Psoas muscle (tissue), 8 donors: ENCODE results near the gene RNF43. TPM values are rescaled to one million over a fixed set of nuclear protein-coding genes. Genes with fewer than 3 reads are reported as not detected.

Source experiments
- ATAC-seq, 4 donors: fragments of 200-7000 bp; cut with Tn5 transposase; one replicate each; pipeline ENCODE4 v1.9.1; 2020; ENCODE audit warnings: moderate library complexity in 3 of 4, mild to moderate bottlenecking in 2 of 4
- DNase-seq, 2 donors: peaks; one replicate each; pipeline ENCODE4 v3.0.0-alpha.2; 2020
- H3K27ac ChIP-seq: fragments of 200-600 bp; one replicate; pipeline ENCODE4 v1.8.0; 2022
- H3K27me3 ChIP-seq, 3 donors: fragments of 200-600 bp in 1 of 3; one replicate each; pipeline versions ENCODE4 v1.6.1 to v1.8.0; 2013 to 2022; ENCODE audit warnings: low read length in 2 of 3, mild to moderate bottlenecking in 2 of 3, moderate library complexity in 1 of 3; ENCODE audit not compliant: insufficient read depth in 3 of 3
- H3K36me3 ChIP-seq, 2 donors: fragments of 200-600 bp in 1 of 2; one replicate each; pipeline versions ENCODE4 v1.6.1 to v1.8.0; 2013 to 2022; ENCODE audit warnings: low read depth in 1 of 2, mild to moderate bottlenecking in 1 of 2, moderate library complexity in 1 of 2; ENCODE audit not compliant: insufficient read depth in 1 of 2
- H3K4me1 ChIP-seq: fragments of 200-600 bp; one replicate; pipeline ENCODE4 v1.8.0; 2022
- H3K4me3 ChIP-seq: fragments of 200-600 bp; one replicate; pipeline ENCODE4 v1.8.0; 2022; ENCODE audit warnings: mild to moderate bottlenecking
- H3K9me3 ChIP-seq: fragments of 200-600 bp; one replicate; pipeline ENCODE4 v1.8.0; 2022
- CTCF ChIP-seq: fragments of 200-600 bp; IDR thresholded peaks from one replicate; pipeline ENCODE4 v1.8.0; 2022; ENCODE audit warnings: antibody characterized with exemption
- WGBS, 3 donors: extraction: QIAGEN DNeasy Blood & Tissue Kit; methylation state at CpG; one replicate each; pipeline versions ENCODE4 v1.1.6 to v1.1.7; 2013; 5-methylcytosine and 5-hydroxymethylcytosine counted together
- intact Hi-C, 2 donors: fragments of 100-400 bp; cut with DNase I; formaldehyde crosslinking; loops; one replicate each; pipeline versions ENCODE4 v1.11.0 to v1.14.2; 2022
- polyA plus RNA-seq, 3 donors: library from polyadenylated mRNA; stranded (reverse); fragments of 200-250 nt; gene quantifications; one replicate each; pipeline ENCODE4 v1.2.3, GENCODE V29; 2013
- total RNA-seq, 4 donors: library from RNA; stranded (reverse); fragmentation: NEBNext Ultra II Directional in 2 of 4; extraction: Animal tissue kit (Norgen Biotek cat#: 25700) in 2 of 4; gene quantifications; one replicate each; pipeline versions ENCODE4 v1.2.1 to v1.2.4, GENCODE V29; 2021 to 2023
- donor health status: healthy with polysubstance abuse.
- donor health status: DM: no; HTN: no; CAD: no; lungs with moderate emphysema.
- donor health status: Bipolar disorder and iron deficiency.
- donor health status: healthy.
- donor health status: DM: yes; HTN: yes; CAD: no.
- donor health status: DM: no; HTN: no; CAD: no.
- donor health status: DM: no; HTN: no; CAD: no.
- donor health status: DM: yes; HTN: yes; CAD: no.

The RNF43 gene
- total and polyA plus RNA-seq, 7 donors = 0.03 to 0.25 (median 0.06) TPM; not detected in 3

GRCh38 chr17:58403311-58403710 is 14.0 kb downstream of the RNF43 start:
- no peaks in the 10 kb centered on the region for H3K4me1 ChIP-seq
- H3K27me3 ChIP-seq = peaks cover 0 to 6% (median 0%) of the 10 kb centered on the region in 3 donors
- ATAC-seq (no peak), DNase-seq (no peak)
- no peak overlapping the region for H3K4me3 ChIP-seq
- no peaks in the 10 kb centered on the region for H3K9me3 ChIP-seq
- no peaks in the 10 kb centered on the region for H3K36me3 ChIP-seq
- H3K27ac ChIP-seq = no peak overlapping the region
- TF ChIP-seq CTCF = no peak
- intact Hi-C loops = no loop called here
- 42 to 47% (median 42%) methylated on average over 6 of the region's 6 CpGs for WGBS, 3 donors

DNA sequence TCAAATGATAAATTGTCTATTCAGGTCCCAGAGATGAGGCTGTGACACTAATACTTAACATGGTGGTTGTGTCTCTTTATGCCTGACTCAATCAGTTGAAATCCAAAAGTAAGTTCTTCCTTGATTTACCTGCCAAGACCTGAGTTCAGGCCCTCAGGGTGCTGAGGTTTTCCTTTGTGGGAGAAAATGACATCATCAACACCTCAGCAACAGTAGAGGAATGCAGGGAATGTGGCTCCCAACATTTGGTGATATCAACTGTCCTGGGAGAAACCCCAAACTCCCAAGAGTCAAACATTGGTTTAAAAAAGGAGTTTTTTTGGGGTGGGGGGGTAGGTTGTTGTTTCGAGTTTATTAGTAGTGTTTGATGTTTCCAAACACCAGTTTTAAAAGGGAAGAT is 14.7 kb downstream of the RNF43 start:
- Histone ChIP-seq H3K27ac (no peak overlapping the region), H3K4me3 (no peak overlapping the region), H3K9me3 (no peaks in the 10 kb centered on the region), H3K4me1 (no peaks in the 10 kb centered on the region), H3K27me3 (peaks cover 0 to 5% (median 0%) of the 10 kb centered on the region in 3 donors), H3K36me3 (no peaks in the 10 kb centered on the region)
- intact Hi-C loops = no loop called here
- DNase-seq (no peak), ATAC-seq (no peak)
- 45 to 61% (median 50%) methylated on average over 1 of the region's 1 CpG for WGBS, 3 donors
- no peak for TF ChIP-seq CTCF

GRCh38 chr17:58402047-58402446 is 15.3 kb downstream of the RNF43 start:
- Histone ChIP-seq H3K36me3 (no peaks in the 10 kb centered on the region), H3K4me1 (no peaks in the 10 kb centered on the region), H3K9me3 (no peaks in the 10 kb centered on the region), H3K4me3 (no peak overlapping the region), H3K27ac (no peak overlapping the region), H3K27me3 (peaks cover 0 to 4% (median 0%) of the 10 kb centered on the region in 3 donors)
- TF ChIP-seq CTCF = no peak
- ATAC-seq = no peak
- no peak for DNase-seq
- intact Hi-C loops = no loop called here

DNA sequence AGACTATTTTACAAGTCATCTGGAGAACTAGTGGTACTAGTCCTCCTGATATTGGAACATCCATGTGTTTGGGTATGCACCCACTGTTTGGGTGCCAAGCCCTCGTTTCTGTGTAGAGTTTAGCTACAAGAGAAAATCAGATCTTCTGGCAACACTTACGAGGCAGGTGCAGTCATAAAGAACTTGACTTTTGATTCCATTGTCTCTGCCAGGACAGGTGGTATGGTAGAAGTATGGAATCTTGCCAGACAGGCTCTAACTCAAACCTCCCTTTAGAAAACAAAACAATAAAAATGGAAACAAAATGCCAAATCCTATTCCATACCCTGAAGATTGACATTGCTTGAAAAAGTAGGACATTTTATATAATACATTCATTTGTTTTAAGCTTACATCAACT is 16.0 kb downstream of the RNF43 start:
- DNase-seq (no peak), ATAC-seq (no peak)
- Histone ChIP-seq H3K4me1 (no peaks in the 10 kb centered on the region), H3K9me3 (no peaks in the 10 kb centered on the region), H3K27ac (no peak overlapping the region), H3K36me3 (no peaks in the 10 kb centered on the region), H3K4me3 (no peak overlapping the region), H3K27me3 (peaks cover 0 to 4% (median 0%) of the 10 kb centered on the region in 3 donors)
- intact Hi-C loops = no loop called here
- 33 to 44% (median 37%) methylated on average over 2 of the region's 2 CpGs for WGBS, 3 donors
- TF ChIP-seq CTCF = no peak

DNA sequence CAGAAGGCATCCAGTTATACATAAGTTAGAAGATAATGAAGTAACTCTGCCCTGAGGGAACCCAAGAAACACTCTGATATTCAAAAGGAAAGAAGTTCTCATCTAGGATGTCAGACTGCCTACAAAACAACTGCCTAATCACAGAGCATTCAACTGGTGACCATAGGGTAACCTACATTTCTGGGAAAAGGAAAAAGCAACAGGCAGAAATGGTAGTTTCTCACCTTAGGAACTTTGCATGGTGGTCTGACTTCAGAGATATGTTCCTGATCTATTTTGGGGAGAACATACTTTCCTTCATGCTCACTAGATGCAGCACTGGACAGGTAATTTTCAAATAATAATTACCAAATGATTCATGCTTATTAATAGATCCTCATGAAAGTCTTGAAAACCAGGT is 16.5 kb downstream of the RNF43 start:
- H3K9me3 ChIP-seq = no peaks in the 10 kb centered on the region
- peaks cover 0 to 3% (median 3%) of the 10 kb centered on the region in 3 donors for H3K27me3 ChIP-seq
- H3K36me3 ChIP-seq = no peaks in the 10 kb centered on the region
- no peak overlapping the region for H3K27ac ChIP-seq
- no peak for ATAC-seq
- TF ChIP-seq CTCF = no peak
- H3K4me3 ChIP-seq = no peak overlapping the region
- H3K4me1 ChIP-seq = no peaks in the 10 kb centered on the region
- intact Hi-C loops = no loop called here
- no peak for DNase-seq
